ENCODE results near the gene SLC26A8. TPM values are rescaled to one million over a fixed set of nuclear protein-coding genes. Genes with fewer than 3 reads are reported as not detected.

Gene SLC26A8
- total RNA-seq, 2 donors from 2014 or later, result 0.25 TPM; not detected in 1

DNA sequence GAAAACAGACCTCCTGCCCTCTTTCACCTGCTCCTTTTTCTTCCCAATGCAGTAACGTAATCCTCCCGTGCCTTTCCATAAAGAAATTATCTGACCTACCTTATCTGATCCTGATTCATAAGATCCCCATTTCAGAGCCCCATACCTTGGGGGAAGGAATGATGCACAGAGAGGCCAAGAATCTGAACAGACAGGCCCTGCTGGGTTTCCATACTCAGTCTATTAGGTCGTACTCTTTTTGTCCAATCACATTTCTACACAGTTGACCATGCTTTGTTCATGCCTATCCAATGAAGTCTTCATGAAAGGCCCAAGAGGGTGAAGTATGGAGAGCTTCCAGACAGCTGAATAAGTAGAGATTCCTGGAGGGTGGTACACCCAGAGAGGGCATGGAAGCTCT lies 128.9 kb downstream of the SLC26A8 start:
- H3K9me3 Mint-ChIP-seq, result peaks cover 0 to 3% of the 10 kb centered on the region in 2 donors
- H3K36me3 Mint-ChIP-seq, result peaks cover 9 to 15% of the 10 kb centered on the region in 2 donors
- DNase-seq (ENCODE audit: low spot score in 2 of 2) (no peak), ATAC-seq (no peak)
- no peak overlapping the region for H3K27ac Mint-ChIP-seq

DNA sequence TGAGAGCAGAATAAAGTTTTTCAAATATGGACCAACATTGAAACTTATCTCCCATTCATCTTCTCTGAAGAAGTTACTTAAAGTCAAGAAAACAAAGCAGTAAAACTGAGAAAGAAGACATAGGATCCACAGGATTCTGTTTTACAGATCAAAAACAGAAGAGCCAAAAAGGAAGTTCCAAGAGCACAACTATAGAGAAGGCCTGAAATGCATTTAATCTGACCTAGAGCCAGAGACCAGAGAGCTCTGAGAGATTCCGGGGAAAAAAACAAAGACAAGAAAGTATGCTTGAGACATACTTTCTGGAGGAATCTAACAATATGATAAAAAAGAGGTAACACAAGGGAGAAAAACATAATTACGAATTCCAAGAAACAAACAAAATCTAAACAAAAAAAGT lies 129.7 kb downstream of the SLC26A8 start:
- H3K27ac Mint-ChIP-seq, result no peak overlapping the region
- DNase-seq (ENCODE audit: low spot score in 2 of 2) (no peak), ATAC-seq (no peak)
- peaks cover 5 to 9% of the 10 kb centered on the region in 2 donors for H3K36me3 Mint-ChIP-seq
- no peaks in the 10 kb centered on the region for H3K9me3 Mint-ChIP-seq

Other genes with a start within 250 kb of the SLC26A8 start
- gene CLPSL2, start 248.0 kb downstream of the SLC26A8 start, total RNA-seq, result under 1 TPM in 1 of 2 donors, not detected in 1; 0.74 TPM
- gene CLPSL1, start 243.6 kb downstream of the SLC26A8 start, total RNA-seq, result not detected
- not detected for gene CLPS, start 227.3 kb downstream of the SLC26A8 start, total RNA-seq
- not detected for gene LHFPL5, start 219.3 kb downstream of the SLC26A8 start, total RNA-seq
- gene SRPK1, start 103.5 kb downstream of the SLC26A8 start, total RNA-seq, result 100 to 1,000 TPM; 102 to 138 TPM
- gene MAPK14, start 3.2 kb upstream of the SLC26A8 start, total RNA-seq, result 10 to 100 TPM; 45.3 to 51.5 TPM
- gene MAPK13, start 105.9 kb upstream of the SLC26A8 start, total RNA-seq, result 10 to 100 TPM; 33.6 to 58.9 TPM
- gene BRPF3, start 172.1 kb upstream of the SLC26A8 start, total RNA-seq, result 10 to 100 TPM; 17.7 to 21.6 TPM
- not detected for gene PNPLA1, start 245.4 kb upstream of the SLC26A8 start, total RNA-seq

Measured in activated naive CD4-positive, alpha-beta T cell treated with anti-CD3 and anti-CD28 coated beads, Interleukin-2, amount 50 U/mL, for 72 hours (primary cell).